GM23338 (cell line): Measurements from ENCODE around the gene BYSL. TPM values are rescaled to one million over a fixed set of nuclear protein-coding genes. Genes with fewer than 3 reads are reported as not detected.

Experiments used
- ATAC-seq: fragments of 200-7000 bp; cut with Tn5 transposase; 3 replicates; pipeline ENCODE4 v1.9.1; 2020
- DNase-seq: peaks from one replicate; pipeline ENCODE4 v3.0.0-alpha.2; 2015; ENCODE audit warnings: low spot score
- H2AFZ ChIP-seq: fragments of 200-600 bp; sonication (generic); 2 replicates; pipeline ENCODE4 v1.8.0; 2016; ENCODE audit warnings: antibody characterized with exemption, mild to moderate bottlenecking, moderate library complexity
- H3F3A ChIP-seq: fragments of 200-600 bp; sonication (generic); replicated peaks from 2 replicates; pipeline ENCODE4 v1.8.0; 2017; ENCODE audit warnings: antibody characterized with exemption, mixed run types, low read depth
- H3K27ac ChIP-seq: fragments of 200-600 bp; sonication (generic); 2 replicates; pipeline ENCODE4 v1.6.1; 2016; ENCODE audit warnings: low read depth
- H3K27me3 ChIP-seq: fragments of 200-600 bp; sonication (generic); 2 replicates; pipeline ENCODE4 v1.8.0; 2016; ENCODE audit warnings: mild to moderate bottlenecking, mixed run types, moderate library complexity; ENCODE audit not compliant: insufficient read depth
- H3K36me3 ChIP-seq: fragments of 200-600 bp; sonication (generic); 2 replicates; pipeline ENCODE4 v1.8.0; 2016; ENCODE audit warnings: mild to moderate bottlenecking; ENCODE audit not compliant: insufficient read depth
- H3K4me1 ChIP-seq: fragments of 200-600 bp; sonication (generic); 2 replicates; pipeline ENCODE4 v1.8.0; 2016; ENCODE audit warnings: mild to moderate bottlenecking, moderate library complexity; ENCODE audit not compliant: insufficient read depth
- H3K4me2 ChIP-seq: fragments of 200-600 bp; sonication (generic); 2 replicates; pipeline ENCODE4 v1.7.1; 2017; ENCODE audit warnings: mixed run types
- H3K4me3 ChIP-seq: fragments of 200-600 bp; sonication (generic); 2 replicates; pipeline ENCODE4 v1.6.1; 2016; ENCODE audit warnings: mixed run types
- H3K79me2 ChIP-seq: fragments of 200-600 bp; sonication (generic); replicated peaks from 2 replicates; pipeline ENCODE4 v1.8.0; 2017; ENCODE audit warnings: mild to moderate bottlenecking; ENCODE audit not compliant: insufficient read depth
- H3K9me2 ChIP-seq: fragments of 200-600 bp; sonication (generic); 2 replicates; pipeline ENCODE4 v1.8.0; 2017; ENCODE audit not compliant: insufficient read depth
- H4K20me1 ChIP-seq: fragments of 200-600 bp; sonication (generic); replicated peaks from 2 replicates; pipeline ENCODE4 v1.8.0; 2017; ENCODE audit warnings: mild to moderate bottlenecking; ENCODE audit not compliant: insufficient read depth
- H3K27ac Mint-ChIP-seq: 2 replicates; pipeline ENCODE4 v1.8.0; 2020; ENCODE audit warnings: inconsistent platforms, mild to moderate bottlenecking, moderate library complexity, mixed read lengths
- H3K27me3 Mint-ChIP-seq: 3 replicates; pipeline ENCODE4 v1.8.0; 2022; ENCODE audit warnings: low read depth, mild to moderate bottlenecking, moderate library complexity, mixed read lengths, inconsistent platforms; ENCODE audit not compliant: insufficient read depth, poor library complexity
- H3K36me3 Mint-ChIP-seq: 3 replicates; pipeline ENCODE4 v1.8.0; 2021; ENCODE audit warnings: low read depth, mild to moderate bottlenecking, inconsistent platforms, moderate library complexity, mixed read lengths
- H3K4me1 Mint-ChIP-seq: 3 replicates; pipeline ENCODE4 v1.8.0; 2020; ENCODE audit warnings: mild to moderate bottlenecking, inconsistent platforms, mixed read lengths
- H3K4me3 Mint-ChIP-seq: 3 replicates; pipeline ENCODE4 v1.8.0; 2021; ENCODE audit warnings: moderate library complexity, mild to moderate bottlenecking, inconsistent platforms, mixed read lengths
- H3K9me3 Mint-ChIP-seq: 3 replicates; pipeline ENCODE4 v1.8.0; 2020; ENCODE audit warnings: moderate library complexity, mild to moderate bottlenecking, inconsistent platforms, mixed read lengths
- EZH2 ChIP-seq: fragments of 200-600 bp; sonication (generic); IDR thresholded peaks from one replicate; pipeline ENCODE4 v1.8.0; 2017; ENCODE audit warnings: antibody characterized with exemption, mild to moderate bottlenecking, low read depth; ENCODE audit not compliant: unreplicated experiment
- POLR2AphosphoS5 ChIP-seq: IDR thresholded peaks from 2 replicates; pipeline ENCODE4 v1.6.1; 2016; ENCODE audit warnings: antibody characterized with exemption, low read depth
- ZNF114 ChIP-seq: fragments of 250-450 bp; sonication (Bioruptor Pico); IDR thresholded peaks from 2 replicates; pipeline ENCODE4 v1.5.0; 2020; ENCODE audit warnings: mild to moderate bottlenecking, moderate library complexity
- ZNF462 ChIP-seq: fragments of 250-450 bp; sonication (Bioruptor Pico); IDR thresholded peaks from 2 replicates; pipeline ENCODE4 v1.5.0; 2020; ENCODE audit warnings: mild to moderate bottlenecking, moderate library complexity
- polyA plus RNA-seq: library from polyadenylated mRNA; unstranded; fragments of >200 nt; fragmentation: Nextera tagmentation; extraction: Ambion mirVana; gene quantifications from 2 replicates; pipeline ENCODE4 v1.2.1, GENCODE V29; 2016
- total RNA-seq: library from RNA; depleted of rRNA; stranded (reverse); fragments of >200 nt; shearing (Covaris generic); gene quantifications from 2 replicates; pipeline ENCODE4 v1.2.3, GENCODE V29; 2014
- TF ChIP-seq, protein P1 (sequence below), 2 experiments: fragments of 200-600 bp in 1 of 2; sonication (generic) in 1 of 2; conservative IDR thresholded peaks; 2 replicates each; pipeline versions ENCODE4 v1.5.1 to v1.6.1; 2016 to 2017; ENCODE audit warnings: antibody characterized with exemption in 2 of 2, low read depth in 2 of 2, mild to moderate bottlenecking in 2 of 2, moderate library complexity in 1 of 2

BYSL gene
- total and polyA plus RNA-seq, 2 experiments from 2014 or later, result 33.7 to 35.3 TPM

DNA sequence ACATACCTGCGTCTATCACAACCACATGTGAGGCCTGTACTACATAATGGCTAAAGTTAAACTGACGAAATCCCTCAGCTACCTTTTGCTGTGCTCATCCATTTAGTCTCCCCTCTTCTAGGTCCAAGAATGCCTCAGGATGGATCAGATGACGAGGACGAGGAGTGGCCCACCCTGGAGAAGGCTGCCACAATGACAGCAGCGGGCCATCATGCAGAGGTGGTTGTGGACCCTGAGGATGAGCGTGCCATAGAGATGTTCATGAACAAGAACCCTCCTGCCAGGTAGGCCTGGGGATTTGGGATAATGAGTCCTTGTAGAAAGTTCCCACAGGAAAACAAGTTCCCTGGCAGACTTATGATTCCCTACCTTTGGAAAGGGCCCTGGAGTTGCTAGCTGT lies 6.0 kb downstream of the BYSL start (continued):
- TF ChIP-seq ZNF462 (no peak), POLR2AphosphoS5 (no peak), ZNF114 (CRISPR knock-in tag) (no peak)
- TF ChIP-seq, protein P1, sequence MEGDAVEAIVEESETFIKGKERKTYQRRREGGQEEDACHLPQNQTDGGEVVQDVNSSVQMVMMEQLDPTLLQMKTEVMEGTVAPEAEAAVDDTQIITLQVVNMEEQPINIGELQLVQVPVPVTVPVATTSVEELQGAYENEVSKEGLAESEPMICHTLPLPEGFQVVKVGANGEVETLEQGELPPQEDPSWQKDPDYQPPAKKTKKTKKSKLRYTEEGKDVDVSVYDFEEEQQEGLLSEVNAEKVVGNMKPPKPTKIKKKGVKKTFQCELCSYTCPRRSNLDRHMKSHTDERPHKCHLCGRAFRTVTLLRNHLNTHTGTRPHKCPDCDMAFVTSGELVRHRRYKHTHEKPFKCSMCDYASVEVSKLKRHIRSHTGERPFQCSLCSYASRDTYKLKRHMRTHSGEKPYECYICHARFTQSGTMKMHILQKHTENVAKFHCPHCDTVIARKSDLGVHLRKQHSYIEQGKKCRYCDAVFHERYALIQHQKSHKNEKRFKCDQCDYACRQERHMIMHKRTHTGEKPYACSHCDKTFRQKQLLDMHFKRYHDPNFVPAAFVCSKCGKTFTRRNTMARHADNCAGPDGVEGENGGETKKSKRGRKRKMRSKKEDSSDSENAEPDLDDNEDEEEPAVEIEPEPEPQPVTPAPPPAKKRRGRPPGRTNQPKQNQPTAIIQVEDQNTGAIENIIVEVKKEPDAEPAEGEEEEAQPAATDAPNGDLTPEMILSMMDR (conservative IDR thresholded peaks at IDR 0.05; ENCODE audit: low read depth in 2 of 2), result no peak

- no peak overlapping the region for H3K4me2 ChIP-seq
- peaks cover 35% of the 10 kb centered on the region for H3K79me2 ChIP-seq
- TF ChIP-seq EZH2, result no peak
- no peak for TF ChIP-seq ZNF114 (CRISPR knock-in tag)
- no peaks in the 10 kb centered on the region for H3K4me1 ChIP-seq
- H3K9me3 Mint-ChIP-seq, result no peaks in the 10 kb centered on the region
- no peaks in the 10 kb centered on the region for H3K27me3 ChIP-seq
- peaks cover 88% of the 10 kb centered on the region for H3K36me3 Mint-ChIP-seq
- peaks cover 3% of the 10 kb centered on the region for H3K27me3 Mint-ChIP-seq
- no peaks in the 10 kb centered on the region for H3K4me1 Mint-ChIP-seq
- no peak overlapping the region for H3K4me3 Mint-ChIP-seq
- no peak overlapping the region for H2AFZ ChIP-seq
- H3F3A ChIP-seq, result peaks cover 23% of the 10 kb centered on the region; the same call in 1 of the 2 replicates
- DNase-seq (no peak), ATAC-seq (no peak)
- H3K27ac ChIP-seq, result no peak overlapping the region
- no peaks in the 10 kb centered on the region for H3K9me2 ChIP-seq
- no peak overlapping the region for H3K27ac Mint-ChIP-seq
- no peak overlapping the region for H3K4me3 ChIP-seq
- H3K36me3 ChIP-seq, result peaks cover 66% of the 10 kb centered on the region
- peaks cover 55% of the 10 kb centered on the region for H4K20me1 ChIP-seq
These were observed 8.6 kb downstream of the BYSL start for GRCh38 chr6:41929924-41930323.
